ENCODE results near the gene ZC3H13.

ZC3H13 gene, protein sequence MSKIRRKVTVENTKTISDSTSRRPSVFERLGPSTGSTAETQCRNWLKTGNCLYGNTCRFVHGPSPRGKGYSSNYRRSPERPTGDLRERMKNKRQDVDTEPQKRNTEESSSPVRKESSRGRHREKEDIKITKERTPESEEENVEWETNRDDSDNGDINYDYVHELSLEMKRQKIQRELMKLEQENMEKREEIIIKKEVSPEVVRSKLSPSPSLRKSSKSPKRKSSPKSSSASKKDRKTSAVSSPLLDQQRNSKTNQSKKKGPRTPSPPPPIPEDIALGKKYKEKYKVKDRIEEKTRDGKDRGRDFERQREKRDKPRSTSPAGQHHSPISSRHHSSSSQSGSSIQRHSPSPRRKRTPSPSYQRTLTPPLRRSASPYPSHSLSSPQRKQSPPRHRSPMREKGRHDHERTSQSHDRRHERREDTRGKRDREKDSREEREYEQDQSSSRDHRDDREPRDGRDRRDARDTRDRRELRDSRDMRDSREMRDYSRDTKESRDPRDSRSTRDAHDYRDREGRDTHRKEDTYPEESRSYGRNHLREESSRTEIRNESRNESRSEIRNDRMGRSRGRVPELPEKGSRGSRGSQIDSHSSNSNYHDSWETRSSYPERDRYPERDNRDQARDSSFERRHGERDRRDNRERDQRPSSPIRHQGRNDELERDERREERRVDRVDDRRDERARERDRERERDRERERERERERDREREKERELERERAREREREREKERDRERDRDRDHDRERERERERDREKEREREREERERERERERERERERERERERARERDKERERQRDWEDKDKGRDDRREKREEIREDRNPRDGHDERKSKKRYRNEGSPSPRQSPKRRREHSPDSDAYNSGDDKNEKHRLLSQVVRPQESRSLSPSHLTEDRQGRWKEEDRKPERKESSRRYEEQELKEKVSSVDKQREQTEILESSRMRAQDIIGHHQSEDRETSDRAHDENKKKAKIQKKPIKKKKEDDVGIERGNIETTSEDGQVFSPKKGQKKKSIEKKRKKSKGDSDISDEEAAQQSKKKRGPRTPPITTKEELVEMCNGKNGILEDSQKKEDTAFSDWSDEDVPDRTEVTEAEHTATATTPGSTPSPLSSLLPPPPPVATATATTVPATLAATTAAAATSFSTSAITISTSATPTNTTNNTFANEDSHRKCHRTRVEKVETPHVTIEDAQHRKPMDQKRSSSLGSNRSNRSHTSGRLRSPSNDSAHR (N-terminal part only)

DNA sequence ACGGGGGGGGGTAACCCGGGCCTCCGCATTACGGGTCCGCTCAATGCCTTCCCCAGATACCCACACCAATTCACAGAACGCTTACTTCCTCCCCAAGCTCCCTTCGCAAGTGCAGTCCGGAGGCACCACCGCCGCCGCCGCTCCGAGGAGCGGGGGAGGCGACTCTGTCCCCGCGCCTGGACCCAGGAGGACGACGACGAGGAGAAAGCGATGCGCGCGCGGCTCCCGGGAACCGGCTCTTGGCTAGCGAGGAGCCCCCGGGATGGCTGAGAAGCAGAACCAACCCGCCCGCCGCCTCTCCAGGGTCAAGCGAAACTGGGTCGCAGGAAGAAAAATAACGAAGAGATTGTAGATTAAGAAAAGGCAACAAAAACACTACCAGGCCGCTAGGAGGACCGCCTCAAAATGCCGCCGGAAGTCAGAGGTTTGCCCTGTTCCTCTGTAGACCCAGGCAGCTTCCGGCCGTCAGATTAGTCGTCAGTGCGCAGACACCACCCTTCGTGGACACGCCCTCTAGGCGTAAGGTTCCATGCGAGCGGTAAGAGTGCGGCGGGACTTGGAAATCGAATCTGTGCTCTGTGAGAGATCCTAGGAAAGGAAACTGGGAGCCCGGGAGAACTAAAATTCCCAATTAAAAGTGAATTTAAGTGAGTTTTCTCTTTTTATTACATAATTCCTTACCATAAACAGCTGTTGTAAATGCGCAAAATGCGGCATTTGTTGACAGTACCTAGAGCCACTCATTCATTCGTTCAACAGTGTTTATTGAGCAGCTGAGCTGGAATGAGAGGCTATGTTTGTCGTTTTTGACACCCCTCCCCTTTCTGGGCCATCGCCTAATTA, at the start of gene ZC3H13:
Gene ZC3H13, minus strand, starts transcription at position 428 of the 843 bp plus-strand sequence. CDS start 7,239 bp downstream, outside the sequence.
- DNase-seq, result peak; percentile 89 to 90

DNA sequence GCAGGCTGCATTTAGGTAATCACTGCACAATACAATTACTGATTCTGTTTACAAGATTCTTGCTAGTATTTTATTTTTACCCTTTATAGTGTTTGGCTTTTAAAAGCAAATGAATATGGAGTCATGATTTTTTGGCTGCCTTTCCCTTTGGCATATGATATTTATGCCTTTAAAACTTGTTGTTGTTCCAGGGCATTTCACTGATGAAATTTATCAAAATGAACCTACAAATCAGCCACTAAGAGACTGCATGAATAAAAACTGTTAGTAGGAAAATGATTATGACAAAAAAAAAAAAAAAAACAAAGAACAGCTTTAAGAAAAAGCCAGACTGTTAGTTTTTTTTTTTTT, 49.7 kb upstream of the ZC3H13 start:
- DNase-seq, result no peak

DNA sequence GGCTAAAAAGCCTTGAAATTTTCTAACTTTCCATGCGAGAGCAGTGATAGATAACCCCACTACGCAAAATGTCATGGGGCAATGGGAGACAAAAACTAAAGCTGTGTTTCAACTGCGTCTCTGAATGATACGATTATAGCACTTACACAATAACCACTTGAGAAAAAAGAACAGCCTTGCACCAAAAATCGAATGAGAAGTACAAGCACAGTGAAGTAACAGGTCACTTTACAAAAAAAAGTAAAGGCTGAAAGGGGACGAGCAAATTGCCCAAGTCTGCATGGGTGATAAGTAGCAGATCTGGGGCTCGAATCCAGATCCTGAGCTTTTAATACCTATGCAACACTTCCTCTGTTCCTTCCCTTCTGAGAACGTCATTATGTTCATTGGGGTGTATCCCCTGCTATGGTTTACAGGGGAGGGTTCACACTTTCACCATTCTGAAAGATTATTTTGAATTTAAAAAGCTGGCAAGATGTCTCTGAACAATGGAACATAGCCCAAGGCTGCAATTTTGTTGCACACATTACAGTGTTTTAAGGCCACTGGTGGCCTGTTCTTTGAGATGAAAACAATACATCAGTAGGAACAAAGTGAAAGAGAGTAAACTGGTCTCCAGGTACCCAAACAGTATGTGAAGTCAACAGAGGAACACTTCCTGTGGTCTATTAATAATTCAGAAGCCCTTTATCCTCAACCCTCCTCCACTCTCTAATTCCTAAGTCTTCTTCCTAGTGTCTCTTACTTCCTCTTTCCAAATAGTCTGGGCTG, 49.1 kb upstream of the ZC3H13 start:
- no peak for DNase-seq

DNA sequence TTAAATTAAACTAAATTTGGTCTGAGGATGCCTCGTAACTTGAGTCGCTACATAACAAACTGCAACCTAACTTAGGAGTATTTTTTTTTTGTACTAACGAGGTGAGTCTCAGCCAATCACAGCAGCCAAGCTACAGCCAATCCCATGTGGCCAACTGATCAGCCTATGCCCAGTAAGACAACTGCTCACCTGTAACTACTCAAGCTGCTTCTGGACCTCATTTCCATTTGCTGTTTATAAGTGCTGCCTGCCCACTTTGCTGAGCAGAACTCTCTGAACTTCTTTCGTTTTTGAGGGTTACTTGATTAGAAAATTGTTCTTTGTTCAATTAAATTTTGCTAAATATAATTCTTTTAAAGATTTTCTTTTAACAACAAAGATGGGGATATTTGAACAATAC, 48.5 kb upstream of the ZC3H13 start:
- DNase-seq, result no peak

DNA sequence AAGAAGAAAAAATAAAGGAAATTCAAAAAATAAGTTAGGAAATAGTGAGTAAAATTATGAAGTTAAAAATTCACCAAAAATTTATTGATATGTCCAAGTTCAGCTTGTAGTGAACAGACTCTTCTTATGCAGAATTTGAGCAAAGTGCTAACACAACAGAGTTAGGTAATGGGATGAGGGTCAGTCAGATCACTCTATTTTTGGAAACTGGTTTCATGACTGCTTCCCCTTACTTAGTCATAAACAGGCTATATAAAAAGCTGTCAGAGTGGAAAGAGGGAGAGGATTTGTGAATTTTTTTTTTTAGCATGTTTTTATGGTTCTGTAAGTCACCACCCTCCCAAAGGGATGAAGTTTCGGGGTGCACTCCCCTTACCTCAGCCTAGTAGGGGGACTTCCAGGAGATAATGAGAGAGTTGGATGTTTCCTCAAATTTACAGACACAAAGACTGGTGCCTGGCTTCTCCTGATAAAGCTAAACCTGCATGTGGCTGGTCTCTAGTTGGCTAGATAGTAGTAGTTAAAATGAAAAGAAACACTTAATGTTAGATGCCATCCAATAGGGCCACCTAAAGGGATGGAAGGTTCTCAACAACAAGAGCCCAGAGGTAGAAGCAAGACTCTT, 47.8 kb upstream of the ZC3H13 start:
- DNase-seq, result no peak

DNA sequence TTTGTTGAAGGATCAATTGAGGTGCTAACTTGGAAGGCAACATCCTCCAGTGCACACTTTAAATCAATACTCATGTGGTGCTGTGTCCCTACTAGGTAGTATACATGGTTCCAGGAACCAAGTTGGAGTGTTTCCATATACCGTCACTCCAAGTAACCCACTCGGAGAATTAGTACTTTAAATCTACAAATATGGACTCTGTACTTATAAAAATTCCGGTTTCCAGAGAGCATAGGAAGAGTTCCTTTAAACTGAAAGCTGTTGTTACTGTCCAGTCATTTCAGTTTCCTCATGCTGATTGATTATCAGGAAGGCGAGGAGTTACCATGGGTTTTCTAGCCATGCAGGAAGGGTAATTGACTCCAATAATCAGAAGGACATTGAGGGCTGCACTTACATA, 45.1 kb upstream of the ZC3H13 start:
- DNase-seq, result no peak

DNA sequence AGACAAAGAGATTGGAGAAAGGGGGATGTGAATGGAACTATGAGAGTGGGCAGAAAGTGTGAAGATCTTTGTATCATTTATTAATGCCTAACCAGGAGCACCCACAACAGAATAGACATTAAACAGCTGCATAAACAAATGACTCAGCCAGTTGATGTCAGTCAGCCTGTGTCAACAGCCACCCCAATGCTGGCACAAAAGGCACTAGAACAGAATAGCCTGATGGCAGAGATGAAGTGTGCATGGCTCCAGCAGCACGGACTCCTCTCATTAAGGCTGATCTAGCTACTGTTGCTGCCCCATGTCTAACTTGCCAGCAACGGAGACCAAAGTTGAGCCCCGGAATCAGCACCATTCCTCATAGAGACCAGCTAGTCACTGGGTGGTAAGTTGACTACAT, 44.5 kb upstream of the ZC3H13 start:
- no peak for DNase-seq

DNA sequence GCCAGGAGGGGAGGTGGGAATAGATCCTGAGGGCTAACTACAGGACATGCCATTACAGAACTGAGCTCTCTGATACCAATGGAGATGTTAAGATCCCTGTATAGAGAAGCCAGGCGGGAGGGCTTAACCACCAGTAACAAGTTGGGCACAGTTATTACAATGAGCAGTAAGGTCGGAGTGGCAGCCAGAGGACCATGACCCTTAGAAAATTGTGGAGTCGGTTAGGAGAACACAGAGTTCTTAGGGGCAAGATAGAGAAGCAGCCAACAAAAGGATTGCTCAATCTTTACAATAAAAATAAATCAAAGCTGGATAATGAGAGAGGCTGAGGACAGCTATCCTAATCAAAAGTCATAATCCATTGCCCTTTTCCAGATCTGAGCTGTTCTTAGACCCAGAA, 41.9 kb upstream of the ZC3H13 start:
- DNase-seq, result no peak

DNA sequence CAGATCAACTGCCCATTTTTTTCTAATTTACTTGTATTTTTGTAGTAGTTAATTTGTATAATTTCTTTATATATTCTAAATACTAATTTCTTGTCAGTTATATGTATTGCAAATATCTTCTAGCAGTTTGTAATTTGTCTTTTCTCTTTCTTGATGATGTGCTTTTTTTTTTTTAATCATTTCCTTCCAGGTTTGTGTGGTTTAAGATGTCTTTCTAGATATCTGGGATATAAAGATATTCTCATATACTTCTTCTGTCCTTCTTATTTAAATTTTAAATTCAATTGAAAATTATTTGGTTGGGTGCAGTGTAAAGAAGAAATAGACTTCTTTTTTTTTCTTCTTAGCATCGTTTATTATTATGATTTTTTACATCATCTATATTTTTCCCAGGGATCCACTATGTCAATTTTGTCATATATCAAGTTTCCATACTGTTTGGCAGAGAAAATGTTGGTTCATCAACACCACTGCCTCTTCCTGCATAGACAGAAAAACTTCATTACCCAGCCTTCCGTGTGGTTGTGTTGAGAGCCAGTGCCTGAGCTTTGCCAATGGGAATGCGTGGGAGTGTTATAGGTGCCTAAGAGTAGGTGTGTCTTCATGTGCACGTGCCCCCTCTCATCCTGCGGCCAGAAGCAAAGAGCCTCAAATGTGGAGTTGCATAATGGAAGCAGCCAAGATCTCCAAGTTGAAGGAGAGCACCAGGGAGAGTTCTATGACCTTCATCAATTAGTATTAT, 36.4 kb upstream of the ZC3H13 start:
- DNase-seq, result no peak

DNA sequence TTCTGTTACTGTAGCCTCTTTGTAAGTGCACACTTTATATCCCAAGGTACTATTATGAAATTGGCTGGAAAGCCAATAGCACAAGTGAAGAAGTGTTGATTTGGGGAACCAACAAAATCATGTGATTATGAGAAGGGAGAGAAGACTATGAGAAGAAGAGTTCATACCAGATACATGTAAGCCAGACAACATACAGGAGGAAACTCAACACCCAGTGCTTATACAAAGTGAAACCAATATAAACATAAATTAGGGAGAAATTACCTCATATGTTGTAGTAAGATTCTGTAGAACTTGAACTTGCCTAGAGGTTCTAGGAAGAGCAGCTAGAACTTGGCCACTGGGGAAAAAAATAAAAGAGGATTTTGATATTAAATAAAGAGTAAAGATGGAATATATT, 34.9 kb upstream of the ZC3H13 start:
- no peak for DNase-seq

DNA sequence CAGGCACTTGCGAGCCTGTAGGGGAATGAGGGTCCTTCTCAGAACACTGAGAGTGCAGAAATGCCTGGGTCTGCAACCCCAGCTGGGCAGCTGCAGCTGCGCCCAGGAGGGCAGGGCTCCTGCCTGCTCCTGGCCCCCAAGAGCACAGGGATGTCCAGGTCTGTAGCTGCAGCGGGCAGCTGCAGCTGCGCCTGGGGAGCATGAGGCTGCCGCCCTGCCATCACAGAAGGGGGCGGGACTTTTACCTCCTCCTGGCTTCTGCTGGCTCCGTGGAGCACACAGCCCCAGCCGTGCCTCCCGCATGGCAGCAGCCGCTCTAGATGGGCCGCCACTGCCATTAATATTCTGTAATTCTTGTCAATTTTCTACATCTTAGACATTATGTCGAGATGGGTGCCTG, 34.4 kb upstream of the ZC3H13 start:
- no peak for DNase-seq

DNA sequence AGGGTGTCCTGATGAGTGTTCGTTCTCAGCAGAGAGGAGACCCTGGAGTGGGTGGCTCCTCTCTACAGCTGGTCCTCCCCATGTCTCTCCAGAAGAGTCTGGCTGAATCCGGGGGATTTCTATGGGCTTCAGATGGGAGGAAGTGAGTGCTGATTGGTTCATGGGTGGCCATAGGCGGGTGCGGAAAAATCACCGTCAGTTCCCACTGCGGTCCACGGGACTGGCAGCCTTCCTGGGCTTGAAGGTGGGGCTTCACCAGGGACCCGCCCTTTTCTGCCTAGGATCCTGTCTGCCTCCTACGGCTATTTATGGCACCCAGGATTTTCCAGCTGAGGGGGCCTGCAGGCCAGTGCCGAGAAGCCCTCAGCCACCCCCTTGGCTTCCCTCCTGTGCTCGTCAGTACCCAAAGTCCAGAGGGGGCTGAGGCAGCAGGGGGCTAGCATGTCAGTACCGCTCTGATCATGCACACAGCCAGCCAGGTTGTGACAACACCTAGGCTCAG, 33.9 kb upstream of the ZC3H13 start:
- no peak for DNase-seq

DNA sequence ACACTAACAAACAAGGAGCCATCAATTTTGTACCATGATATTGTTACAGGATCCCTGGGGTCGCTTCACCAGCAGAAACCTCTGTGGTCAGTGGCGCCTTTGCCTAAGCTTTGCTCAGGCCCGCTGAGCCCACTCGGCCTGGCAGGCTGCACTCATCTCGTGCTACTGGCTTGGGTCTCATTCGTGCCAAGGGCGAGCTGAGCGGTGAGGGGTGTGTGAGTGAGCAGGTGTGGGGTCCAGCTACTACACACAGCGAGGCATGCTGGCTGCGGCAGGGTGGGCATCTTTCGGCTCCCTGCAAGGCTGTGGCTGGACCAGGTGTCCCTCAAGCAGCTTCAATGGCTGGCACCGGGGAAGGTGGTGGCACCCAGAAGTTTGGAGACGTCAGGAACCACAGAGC, 33.2 kb upstream of the ZC3H13 start:
- DNase-seq, result no peak

DNA sequence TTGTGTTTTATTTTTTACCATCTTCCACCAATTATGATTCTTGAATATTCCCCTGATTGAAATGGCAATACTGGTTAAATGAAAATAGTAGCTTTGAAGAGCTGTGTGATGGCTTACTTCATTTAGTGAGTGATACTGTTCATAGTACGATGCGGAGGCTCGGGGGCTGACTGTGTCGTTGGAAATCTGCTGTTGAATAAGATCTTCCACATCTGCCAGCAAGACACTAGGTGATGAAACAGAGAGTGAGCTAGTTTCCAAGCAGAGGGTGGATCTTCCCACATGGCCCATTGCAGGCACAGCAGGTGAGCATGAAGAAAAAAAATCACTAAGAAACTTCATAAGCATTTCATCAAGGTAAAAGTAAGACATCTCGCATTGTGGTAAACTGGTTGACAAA, 29.8 kb upstream of the ZC3H13 start:
- DNase-seq, result no peak

DNA sequence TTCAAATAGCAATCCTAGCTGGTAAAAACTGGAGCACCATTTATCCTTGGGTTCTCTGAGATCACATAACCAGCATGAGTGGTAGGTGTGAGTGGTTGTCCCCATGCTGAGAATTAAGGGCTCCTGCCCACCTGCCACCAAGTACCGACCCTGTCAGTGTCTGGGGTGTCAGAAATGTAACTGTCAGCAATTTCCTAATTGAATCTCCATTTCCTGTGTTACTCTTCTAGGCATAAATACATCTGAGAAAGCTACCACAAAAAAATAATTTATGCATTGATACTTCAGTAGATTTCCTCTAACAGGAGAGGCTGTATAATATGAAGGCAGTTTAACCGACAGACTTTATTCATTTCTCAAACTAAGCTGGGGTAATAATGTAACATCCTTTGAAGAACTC, 27.2 kb upstream of the ZC3H13 start:
- DNase-seq, result no peak

DNA sequence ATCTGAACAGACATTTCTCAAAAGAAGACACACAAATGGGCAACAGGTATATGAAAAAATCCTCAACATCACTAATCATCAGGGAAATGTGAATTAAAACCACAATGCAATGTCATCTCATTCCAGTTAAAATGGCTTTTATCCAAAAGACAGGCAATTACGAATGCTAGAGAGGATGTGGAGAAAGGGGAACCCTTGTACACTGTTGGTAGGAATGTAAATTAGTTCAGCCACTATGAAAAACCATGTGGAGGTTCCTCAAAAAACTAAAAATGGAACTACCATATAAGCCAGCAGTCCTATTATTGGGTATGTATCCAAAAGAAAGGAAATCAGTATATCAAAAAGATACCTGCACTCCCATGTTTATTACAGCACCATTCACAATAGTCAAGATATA, 24.7 kb upstream of the ZC3H13 start:
- no peak for DNase-seq

DNA sequence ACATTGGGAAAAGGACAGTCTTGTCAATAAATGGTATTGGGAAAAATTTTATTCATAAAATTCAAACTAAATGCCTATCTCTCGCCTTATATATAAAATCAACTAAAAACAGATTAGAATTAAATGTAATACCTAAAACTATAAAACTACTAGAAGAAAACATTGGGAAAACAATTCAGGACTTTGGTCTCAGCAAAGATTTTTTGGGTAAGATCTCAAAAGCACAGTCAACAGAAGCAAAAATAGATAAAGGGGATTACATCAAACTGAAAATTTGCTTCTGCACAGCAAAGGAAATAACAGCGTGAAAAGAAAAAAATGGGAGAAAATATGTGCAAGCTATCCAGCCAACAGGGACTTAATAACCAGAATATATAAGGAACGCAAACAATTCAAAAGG, 24.3 kb upstream of the ZC3H13 start:
- no peak for DNase-seq

DNA sequence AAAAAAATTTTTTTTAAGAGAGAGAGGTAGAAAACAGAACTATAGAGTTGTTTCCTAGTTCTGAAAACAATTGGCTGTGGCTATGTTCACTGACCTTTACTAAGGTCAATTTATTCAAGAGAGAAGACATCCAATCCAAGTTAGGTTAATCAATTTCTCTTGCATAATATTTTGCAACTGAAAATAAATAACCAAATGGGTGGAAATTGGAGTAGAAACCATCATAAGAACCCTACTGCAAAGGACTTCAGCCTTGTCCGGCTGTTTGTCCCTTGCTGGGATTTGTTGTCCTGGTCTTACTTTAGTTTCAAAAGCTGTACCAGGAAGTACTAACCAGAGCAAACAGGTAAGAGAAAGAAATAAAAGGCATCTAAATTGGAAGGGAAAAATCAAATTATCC, 23.3 kb upstream of the ZC3H13 start:
- no peak for DNase-seq

DNA sequence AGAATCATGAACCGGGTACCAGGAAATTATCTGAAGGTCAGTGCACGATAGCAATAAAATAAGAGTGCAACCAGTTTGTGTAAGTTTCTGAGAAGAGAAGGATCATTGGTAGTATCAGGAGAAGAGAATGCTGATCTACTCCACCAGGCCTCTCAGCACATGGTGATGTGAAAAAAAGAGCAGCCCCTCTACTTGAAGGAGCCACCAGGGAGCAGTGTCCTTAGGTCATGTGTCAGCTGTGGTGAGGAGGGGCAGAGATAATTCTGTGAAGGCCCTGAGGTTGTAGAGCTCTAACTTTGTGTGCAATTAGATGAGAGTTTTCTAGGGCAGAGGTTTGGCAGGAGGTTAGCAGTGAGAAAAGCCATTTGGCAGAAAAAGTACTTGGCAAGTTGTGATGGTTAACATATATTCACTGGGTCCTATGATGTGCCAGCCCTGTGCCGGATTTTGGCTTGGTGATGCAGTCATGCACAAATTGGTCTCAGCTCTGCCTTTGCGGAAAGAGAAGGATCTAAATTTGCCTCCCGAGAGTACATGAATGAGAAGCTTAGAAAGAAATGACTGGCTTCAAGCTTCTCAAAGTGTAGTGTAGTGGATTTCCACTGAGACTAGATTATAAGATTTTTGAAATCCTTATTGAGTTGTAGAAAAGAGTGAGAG, 19.2 kb upstream of the ZC3H13 start:
- no peak for DNase-seq

DNA sequence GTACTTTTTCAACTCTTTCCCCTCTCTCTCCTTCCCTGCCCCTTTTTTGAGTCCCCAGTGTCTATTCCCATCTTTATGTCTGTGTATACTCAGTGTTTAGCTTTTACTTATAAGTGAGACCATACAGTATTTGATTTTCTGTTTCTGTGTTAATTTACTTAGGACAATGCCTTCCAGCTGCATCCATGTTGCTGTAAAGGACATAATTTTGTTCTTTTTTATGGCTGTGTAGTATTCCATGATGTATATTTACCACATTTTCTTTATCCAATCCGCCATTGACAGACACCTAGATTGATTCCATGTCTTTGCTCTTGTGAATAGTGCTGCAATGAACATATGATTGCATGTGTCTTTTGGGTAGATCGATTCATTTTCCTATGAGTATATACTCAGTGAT, 10.7 kb upstream of the ZC3H13 start:
- DNase-seq, result no peak

All from activated CD4-positive, alpha-beta T cell treated with anti-CD3 and anti-CD28 coated beads for 4 hours (primary cell).